GM12891 (cell line): ENCODE measurements around the gene FCN1.

Source experiments
- POLR2A ChIP-seq: IDR thresholded peaks from 2 replicates; pipeline ENCODE4 v1.6.1; 2011; ENCODE audit warnings: low read depth, low read length, control low read depth
- POU2F2 ChIP-seq: IDR thresholded peaks from 2 replicates; pipeline ENCODE4 v1.6.1; 2011; ENCODE audit warnings: low read depth, mild to moderate bottlenecking, control low read depth, low read length, moderate library complexity
- TAF1 ChIP-seq: IDR thresholded peaks from 2 replicates; pipeline ENCODE4 v1.6.1; 2011; ENCODE audit warnings: low read depth, low read length, control low read depth

- TF ChIP-seq POLR2A (no peak), TAF1 (no peak), POU2F2 (no peak)
These were observed 47.4 kb downstream of the FCN1 start for GRCh38 chr9:134870301-134870694.
